GM18502 (cell line): ENCODE data around the gene S100A12.
"Not testable (repeated sequence)": the region's sequence is repeated elsewhere in the genome, so short reads cannot be mapped to it uniquely, and the experiment has no call there.

ENCODE experiments used
- ATAC-seq: cut with Tn5 transposase; IDR thresholded peaks from one replicate; pipeline ENCODE4 v1.9.1; 2021; ENCODE audit warnings: mild to moderate bottlenecking; ENCODE audit not compliant: unreplicated experiment, poor library complexity

S100A12 gene

GRCh38 chr1:153354515-153355193, 20.8 kb downstream of the S100A12 start:
- ATAC-seq = no peak

DNA sequence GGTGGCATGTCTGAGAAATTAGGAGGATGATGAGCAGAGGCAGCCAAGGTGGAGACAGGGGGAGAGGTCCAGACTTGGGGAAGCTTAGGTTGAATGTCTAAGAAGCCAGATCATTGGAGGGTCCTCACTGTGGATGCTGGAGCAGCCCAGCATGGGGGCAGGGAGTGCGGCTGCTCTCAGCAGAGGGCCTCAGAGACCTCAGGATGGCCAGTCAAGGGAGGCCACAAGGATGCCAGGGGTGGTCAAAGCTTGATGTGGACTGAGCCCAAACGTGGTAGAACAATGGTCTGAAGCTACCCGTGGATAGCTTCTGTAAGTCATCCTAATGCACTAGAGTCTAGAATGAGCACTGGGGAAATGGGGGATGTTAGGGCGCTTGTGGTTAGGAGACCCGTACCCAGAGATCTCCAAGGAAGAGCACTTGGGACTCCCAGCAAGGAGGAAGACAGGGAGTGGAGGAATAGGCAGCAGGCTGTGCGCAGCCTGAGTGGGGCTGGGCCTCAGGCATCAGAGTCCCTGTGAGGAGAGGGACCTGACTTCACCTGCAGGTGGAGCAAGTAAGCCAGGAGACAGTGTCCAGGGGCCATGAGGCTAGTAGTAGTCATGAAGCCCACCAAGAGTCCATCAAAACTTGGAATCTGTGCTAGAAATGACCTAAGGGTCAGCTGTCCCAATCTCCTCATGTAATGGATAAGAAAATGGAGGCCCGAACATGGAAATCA, 22.0 kb downstream of the S100A12 start:
- ATAC-seq = no peak

DNA sequence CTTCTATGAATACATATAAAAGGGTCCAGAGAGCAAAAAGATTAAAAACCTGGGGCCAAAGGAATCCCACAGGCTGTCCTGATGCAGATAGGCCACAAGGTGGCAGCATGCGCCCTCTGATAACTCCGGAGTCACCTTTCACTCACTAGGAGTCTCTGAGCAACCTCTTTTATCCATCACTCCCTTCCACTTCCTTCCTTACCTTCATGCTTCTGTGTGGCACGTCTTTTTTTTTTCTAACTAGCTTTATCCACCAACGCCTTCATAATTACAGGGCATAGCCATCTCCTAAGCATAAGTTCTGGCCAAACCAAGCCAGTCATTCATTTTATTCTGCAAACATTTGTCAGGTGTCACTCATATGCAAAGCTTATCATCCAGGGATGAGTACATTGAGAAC, 22.9 kb downstream of the S100A12 start:
- no peak for ATAC-seq

DNA sequence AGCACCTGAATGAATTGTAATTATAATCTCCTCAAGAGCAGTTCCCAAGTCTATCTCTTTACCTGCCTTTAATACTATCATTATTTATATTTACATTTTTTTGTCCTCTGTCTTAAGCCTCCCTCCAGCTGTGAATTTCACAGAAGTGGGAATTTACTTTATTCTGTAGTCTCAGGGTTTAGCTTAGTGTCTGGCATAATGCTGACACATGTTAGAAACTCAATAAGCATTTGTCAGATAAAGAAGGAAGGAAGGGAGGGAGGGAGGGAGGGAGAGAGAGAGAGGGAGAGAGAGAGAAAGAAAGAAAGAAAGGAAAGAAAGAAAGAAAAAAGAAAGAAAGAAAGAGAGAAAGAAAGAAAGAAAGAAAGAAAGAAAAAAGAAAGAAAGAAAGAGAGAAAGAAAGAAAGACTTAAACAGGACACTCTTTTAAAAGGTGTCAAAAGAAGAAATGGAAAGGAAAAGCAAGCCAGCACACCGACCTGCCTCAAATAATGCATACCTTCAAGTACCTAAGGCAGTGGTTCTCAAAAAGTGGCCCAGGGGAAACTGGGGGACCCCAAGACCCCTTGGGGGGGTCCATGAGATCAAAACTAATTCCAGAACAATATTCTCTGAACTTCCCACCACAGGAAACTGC, 25.0 kb downstream of the S100A12 start:
- no peak for ATAC-seq

GRCh38 chr1:153349363-153350320, 25.8 kb downstream of the S100A12 start:
- ATAC-seq = no peak

DNA sequence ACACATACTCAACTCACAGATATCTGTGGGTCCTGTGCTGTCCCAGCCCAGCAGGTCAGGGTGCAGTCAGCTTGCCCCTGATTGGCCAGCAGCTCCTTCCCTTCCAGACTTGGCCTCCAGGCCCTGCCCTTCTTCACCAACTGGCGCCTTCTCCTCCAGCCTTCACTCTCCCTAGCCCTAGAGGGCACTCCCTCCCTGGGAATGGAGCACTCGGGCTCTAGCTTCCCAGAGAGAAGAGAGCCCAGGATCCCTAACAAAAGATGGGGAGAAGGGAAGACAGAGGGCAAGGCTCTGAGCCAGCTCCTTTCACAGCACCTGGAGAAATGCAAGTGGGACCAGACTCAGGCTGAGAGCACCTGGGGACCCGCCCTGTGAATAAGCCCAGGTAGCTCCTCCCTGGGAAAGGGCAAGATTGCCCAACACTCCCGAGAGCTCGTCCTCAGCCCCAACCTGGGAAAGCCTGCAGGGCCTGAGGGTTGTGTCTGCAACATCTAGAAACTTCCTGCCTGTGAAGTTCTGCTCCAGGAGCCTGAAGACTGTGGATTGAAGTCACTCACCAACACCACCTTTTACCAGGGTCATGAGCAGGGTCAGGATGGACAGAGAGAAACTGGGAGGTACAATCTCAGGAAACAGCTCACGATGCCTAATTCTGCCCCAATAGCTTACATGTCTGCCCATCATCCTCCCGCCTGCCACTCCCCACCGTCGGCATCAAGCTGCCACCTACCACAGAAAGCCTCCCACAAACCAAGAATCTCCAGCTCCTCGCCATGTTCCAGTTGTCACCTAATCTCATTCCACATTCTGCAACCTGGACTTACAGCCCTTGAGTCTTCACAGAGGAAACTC, 26.7 kb downstream of the S100A12 start, which contains the start of gene PGLYRP4:
Gene PGLYRP4, minus strand, starts transcription at position 331 of the 852 bp plus-strand sequence. CDS start 909 bp downstream, outside the sequence.
- ATAC-seq = no peak

DNA sequence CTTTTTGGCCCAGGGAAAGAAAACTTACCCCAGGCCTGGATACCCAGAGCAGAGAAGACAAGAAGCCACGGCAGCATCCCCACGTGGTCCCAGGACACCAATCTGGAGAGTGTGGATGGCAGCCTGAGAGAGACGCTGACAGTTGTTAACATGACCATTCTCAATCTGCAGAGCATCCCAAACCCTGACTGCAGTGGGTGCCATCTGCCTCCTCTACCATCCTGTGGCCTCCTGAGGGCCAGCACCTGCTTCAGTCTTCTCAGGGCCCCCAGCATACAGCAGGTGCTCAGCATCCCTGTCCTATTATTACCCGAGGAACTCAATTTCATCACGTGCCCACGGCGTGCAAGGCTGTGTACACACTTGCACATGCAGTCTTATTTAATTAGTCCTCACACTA, 27.6 kb downstream of the S100A12 start:
- no peak for ATAC-seq

DNA sequence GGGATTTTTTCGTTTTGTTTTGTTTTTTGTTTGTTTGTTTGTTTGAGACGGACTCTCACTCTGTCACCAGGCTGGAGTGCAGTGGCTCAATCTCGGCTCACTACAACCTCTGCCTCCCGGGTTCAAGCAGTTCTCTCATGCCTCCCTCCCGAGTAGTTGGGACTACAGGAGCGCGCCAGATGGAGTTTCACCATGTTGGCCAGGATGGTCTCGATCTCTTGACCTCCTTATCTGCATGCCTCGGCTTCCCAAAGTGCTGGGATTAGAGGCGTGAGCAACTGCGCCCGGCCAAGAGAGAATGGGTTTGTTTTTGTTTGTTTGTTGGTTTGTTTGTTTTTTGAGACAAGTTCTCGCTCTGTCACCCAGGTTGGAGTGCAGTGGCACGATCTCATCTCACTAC, 28.4 kb downstream of the S100A12 start:
- not testable (repeated sequence) for ATAC-seq

- ATAC-seq = no peak
Observed at GRCh38 chr1:153346077-153346723, 29.2 kb downstream of the S100A12 start.

DNA sequence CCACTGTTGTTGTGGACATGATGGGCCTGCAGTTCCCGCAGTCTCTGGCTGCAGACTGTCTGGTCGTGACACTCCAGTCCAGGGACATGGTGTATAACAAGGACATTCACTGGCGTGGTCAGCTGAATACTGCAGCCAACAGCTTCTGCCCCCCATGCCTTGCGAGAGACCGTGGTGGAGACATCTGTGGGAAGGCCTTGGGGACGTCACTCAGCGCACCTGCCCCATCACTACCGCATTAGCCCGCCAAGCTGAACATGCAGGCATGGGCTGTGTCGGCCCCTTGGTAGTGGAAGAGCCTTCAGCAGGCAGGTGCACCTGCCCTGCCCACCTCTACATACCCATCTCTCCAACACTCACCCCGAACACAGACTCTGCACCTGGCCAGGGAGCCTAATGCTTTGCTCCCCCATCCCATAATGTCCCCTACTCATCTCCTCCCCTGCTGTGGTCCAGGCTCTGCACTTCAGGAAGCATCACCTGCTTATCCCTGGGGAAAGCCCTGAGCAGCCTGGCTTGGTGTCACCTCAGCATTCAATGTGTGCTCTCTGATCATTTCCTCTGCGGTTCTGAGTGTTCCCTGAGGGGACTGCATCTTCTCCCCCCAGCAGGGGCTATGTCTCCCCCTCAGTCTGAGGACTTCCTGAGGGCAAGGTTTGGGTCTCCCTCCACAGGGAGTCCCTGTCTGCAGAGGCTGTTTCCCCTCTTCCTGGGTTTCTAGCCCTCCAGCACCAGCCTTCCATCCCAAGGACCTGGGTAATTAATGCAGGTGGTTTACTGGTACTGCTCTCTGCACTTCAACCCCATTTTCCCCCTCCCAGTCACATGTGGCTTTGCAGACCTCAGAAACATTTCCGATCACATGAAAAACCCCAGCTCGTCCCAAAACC, 30.0 kb downstream of the S100A12 start:
- no peak for ATAC-seq

DNA sequence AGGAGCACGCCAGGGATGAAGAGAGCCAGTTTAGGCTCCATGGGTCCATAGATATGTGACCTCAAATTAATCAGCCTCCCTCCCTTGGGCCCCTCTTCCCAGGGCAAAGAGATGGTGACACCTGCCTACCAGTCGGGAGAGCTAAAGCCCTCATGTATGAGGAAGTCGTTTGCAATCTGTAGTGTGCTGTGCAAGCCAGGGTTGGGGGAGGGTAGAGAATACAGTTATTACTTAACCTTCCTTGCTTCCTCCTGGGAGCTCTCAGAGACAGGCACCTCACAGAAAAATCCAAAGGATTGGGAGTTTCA, 30.7 kb downstream of the S100A12 start:
- ATAC-seq = no peak

DNA sequence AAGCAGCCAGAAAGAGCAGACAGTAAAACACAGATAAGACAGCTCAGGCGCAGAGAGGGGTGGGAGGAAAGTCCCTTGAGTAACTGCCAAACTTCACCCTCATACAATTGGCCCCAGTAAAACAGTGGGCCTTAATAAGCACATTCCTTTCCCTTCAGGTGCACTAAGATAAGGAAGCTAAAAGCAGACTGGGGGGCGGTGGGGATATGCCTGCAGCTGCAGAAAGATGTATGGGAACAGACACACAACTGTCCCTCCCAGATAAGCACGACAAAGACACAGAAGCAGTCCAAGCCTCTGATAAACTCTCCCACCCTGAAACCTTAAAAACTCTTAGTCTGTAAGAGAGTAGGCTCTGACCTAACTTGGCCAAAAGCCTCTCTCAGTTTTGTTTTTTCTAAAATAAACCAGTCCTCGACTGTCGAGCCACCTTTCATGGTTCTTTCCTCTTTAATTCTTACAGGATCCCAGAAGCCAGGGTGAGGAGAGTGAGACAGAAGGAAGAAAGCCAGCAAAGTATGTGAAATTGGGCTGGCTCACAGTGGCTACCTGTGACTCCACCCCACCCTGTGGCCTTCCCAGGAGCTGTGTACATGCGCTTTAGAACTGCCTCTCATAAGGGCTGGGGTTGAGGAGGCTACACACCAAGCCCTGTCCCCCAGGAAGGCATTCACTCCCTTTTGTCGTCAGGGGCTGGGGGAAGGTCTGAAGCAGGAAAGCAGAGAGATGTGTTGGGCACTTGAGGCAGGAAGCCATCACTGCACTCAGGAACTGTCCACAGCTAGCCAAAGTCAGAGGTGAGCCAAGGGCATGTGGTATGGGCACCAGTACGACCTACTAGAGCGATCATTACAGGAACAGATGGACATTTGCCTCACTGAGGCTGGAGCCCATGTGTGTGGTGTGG, 31.4 kb downstream of the S100A12 start:
- no peak for ATAC-seq

GRCh38 chr1:153343040-153343681, 32.3 kb downstream of the S100A12 start:
- ATAC-seq = no peak

- no peak for ATAC-seq
Observed at GRCh38 chr1:153342178-153342577, 33.2 kb downstream of the S100A12 start.

- ATAC-seq = no peak
Observed at GRCh38 chr1:153341431-153341934, 33.9 kb downstream of the S100A12 start.

DNA sequence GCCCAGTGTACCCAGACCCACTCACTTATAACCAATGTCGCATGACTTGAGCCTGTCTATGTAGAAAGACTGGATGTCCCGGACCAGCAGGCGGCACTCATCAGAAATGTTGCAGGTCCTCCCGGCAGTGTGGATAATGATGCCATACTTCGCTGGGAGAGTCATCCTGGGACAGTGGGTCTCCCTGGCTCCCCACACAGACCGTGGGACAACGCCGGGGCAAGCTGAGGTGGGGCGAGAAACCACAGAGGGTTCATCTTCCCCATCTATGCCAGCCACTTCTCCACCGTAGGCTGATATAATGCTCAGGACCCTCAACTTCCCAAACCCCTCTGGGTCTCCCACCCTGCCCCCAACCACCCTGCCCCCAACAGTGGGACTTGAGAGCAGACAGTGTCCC, 35.1 kb downstream of the S100A12 start:
- no peak for ATAC-seq
